HG03103 (cell line): ENCODE results near the gene NDUFB7.
"Not testable (repeated sequence)": the region's sequence is repeated elsewhere in the genome, so short reads cannot be mapped to it uniquely, and the experiment has no call there.

Experiments
- ATAC-seq: cut with Tn5 transposase; IDR thresholded peaks from one replicate; pipeline ENCODE4 v1.9.1; 2021; ENCODE audit warnings: low read depth; ENCODE audit not compliant: unreplicated experiment

The NDUFB7 gene

DNA sequence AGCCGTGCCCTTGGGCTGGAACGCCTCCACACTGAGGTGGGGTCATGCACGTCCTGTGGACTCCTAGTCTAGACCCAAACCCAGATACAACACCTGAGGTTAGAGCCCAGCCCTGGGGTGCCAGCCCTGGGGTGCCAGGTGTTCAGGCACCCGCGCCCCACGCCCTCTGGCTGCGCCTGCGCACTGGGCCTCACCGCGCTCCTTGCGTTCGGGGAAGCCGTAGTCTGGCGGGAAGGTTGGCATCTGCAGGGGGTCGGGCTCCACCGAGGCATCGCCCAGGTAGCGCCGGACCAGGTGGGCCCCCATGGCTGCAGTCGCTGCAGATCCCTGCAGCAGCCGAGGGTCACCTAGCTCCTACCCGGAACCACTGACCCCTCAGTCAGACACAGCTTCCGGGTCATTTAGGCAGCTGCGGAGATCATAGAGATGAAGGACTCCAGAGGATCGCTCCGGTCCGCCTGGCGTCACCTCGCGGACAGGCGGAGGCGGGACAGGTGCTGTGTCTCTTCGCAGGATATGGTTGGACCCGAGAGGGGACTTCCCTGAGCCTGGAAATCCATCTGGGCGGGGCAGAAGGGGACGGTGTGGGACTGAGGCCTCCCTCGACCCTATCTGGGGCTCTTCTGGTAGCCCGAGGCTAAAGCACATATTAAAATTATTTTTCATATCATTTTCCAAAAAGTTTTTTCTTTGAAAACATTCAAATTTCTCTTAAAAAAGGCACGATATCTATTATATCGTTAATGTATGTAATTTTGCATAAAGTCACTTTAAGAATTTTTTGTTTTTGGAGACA, at the start of gene NDUFB7:
Gene NDUFB7, minus strand, starts transcription at position 372 of the 796 bp plus-strand sequence. Its CDS starts 66 bp downstream, at position 306.
- peak; percentile 57 for ATAC-seq

DNA sequence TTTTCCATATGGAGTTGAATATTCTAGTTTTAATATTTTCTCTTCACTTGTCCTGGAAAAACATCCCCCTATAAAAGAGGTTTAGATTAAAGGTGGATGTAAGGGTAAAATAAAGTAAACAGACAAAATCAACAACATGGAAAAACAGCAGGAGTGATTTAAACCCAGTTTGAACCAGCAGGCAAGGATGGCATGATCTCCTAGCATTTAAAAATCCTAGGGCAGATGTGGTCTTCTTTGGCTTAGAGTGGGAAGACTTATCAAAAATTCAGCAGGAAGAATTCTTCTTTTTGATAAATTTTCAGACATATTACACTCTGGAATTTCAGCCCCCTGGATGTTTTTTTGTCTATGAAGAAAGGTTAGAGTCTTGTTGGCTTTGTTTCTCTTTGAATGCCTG, 47.5 kb upstream of the NDUFB7 start:
- ATAC-seq = no peak

- no peak for ATAC-seq
Observed at GRCh38 chr19:14616407-14616806, 44.5 kb upstream of the NDUFB7 start.

- no peak for ATAC-seq
Observed at GRCh38 chr19:14615623-14616022, 43.8 kb upstream of the NDUFB7 start.

DNA sequence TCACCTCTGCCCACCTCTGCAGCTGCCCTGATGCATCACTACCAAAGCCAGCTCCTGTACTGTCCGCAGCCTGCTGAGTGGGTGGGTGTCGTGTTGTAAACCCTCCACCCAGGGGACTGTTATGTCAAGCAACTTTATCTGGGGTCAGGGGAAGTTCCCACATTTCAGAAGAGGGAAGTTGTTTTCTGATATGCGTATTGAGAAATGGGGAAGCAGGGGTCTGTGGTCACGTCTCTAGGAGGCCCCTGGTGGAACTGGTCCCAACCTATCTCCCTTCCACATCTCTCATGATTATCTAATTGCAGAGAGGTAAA, 42.2 kb upstream of the NDUFB7 start:
- no peak for ATAC-seq

GRCh38 chr19:14613399-14614098, 41.7 kb upstream of the NDUFB7 start:
- not testable (repeated sequence) for ATAC-seq

GRCh38 chr19:14612657-14613056, 40.8 kb upstream of the NDUFB7 start:
- no peak for ATAC-seq

DNA sequence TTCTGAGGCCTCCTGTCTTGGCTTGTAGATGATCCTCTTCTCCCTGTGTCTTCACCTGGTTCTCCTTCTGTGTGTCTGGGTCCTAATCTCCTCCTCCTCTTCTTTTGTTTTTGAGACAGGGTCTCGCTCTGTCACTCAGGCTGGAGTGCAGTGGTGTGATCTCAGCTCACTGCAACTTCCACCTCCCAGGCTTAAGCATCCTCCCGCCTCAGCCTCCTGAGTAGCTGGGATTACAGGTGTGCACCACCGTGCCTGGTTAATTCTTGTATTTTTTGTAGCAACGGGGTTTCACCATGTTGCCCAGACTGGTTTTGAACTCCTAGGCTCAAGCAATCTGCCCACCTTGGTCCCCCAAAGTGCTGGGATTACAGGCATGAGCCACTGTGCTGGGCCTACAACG, 40.4 kb upstream of the NDUFB7 start:
- not testable (repeated sequence) for ATAC-seq

DNA sequence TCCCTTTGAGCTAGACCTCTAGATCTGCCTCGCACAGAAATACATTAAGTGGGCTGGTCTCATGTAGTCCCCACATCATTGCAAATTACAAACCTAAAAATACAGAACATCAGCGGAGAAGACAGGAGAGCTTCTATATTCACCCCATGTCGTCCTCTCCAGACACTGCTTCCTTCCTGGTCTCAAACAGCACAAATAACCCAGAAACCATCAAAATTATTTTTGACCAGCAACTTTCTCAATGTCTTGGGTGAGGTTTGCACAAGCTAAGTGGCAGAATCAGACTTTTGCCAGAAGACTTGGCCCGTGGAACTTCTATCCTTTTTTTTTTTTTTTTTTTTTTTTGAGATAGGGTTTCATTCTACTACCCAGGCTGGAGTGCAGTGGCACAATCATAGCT, 39.2 kb upstream of the NDUFB7 start:
- no peak for ATAC-seq

GRCh38 chr19:14606627-14607026, 34.8 kb upstream of the NDUFB7 start:
- no peak for ATAC-seq

GRCh38 chr19:14603990-14604387, 32.1 kb upstream of the NDUFB7 start:
- peak; percentile 56 for ATAC-seq

DNA sequence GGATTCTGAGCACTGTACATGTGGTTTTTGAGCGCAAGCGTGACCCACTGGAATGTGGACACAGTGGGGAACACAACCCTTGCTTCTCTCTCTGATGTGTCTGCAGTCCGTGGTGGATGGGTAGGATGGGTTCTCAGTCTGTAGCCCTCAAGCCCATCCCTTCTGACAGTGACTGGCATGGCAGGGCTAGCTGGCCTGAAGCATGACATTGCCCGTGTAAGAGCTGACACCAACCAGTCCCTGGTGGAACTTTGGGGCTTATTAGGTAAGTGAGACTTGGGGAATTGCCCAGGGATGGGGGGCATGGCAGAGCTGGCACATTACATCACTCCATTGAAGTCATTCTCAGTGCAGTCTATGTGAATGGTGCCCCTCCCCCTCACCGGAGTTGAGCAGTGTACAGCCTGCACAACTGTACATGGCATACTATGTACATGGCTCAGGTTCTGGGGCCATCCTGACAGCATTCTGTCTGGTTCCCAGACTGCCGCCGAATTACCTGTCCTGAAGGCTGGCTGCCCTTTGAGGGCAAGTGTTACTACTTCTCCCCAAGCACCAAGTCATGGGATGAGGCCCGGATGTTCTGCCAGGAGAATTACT, 27.8 kb upstream of the NDUFB7 start:
- no peak for ATAC-seq

DNA sequence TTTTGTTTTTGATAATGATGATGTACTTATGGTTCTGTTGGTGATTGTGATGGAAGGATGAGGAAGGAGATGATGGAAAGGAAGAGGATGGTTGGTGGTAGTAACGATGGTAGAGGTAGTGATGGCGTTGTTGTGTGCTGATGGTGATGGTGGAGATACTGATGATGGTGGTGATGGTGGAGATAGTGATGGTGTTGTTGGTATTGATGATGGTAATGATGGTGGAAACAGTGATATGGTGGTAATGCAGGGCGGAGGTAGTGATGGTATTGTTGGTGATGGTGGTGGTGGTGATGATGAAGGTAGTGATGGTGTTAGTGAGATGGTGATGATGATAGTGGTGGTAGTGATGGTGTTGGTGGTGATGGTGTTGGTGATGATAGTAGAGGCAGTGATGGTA, 23.7 kb upstream of the NDUFB7 start:
- ATAC-seq = no peak

- ATAC-seq = not testable (repeated sequence)
Observed at GRCh38 chr19:14589433-14589832, 17.6 kb upstream of the NDUFB7 start.

DNA sequence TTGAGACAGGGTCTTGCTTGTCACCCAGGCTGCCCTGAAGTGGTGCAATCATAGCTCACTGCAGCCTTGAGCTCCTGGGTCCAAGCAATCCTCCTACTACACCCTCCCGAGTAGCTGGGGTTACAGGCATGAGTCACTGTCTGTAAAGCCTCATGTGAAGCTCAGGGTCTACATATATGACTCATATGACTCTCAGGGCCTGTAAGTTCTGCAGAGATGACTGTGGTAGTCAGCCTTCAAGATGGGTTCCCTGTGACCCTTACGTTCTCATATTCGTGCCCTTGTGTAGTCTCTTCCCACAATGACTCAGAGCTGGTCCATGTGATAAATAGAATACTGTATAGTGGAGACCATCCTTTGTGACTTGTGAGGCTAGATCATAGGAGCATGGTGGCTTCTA, 13.3 kb upstream of the NDUFB7 start:
- peak; percentile 45 for ATAC-seq

DNA sequence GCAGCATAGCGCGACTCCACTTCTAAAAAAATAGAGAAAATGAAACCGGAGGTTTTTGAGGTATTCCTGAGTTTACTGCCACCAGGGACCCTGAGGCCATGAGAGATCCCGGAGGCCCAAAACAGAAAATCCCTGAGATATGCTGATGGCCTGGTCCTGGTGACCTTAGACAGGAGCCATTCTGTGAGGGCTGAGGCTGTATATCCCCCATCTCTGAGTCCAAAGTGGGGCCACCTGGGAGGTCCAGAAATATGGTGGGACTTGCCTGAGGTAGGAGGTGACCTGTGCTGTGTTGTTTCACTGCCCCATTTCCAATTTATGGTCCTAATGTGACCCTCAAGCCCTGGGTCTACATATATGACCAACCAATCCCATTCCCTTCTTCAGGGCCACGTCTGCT, 12.5 kb upstream of the NDUFB7 start:
- ATAC-seq = not testable (repeated sequence)

DNA sequence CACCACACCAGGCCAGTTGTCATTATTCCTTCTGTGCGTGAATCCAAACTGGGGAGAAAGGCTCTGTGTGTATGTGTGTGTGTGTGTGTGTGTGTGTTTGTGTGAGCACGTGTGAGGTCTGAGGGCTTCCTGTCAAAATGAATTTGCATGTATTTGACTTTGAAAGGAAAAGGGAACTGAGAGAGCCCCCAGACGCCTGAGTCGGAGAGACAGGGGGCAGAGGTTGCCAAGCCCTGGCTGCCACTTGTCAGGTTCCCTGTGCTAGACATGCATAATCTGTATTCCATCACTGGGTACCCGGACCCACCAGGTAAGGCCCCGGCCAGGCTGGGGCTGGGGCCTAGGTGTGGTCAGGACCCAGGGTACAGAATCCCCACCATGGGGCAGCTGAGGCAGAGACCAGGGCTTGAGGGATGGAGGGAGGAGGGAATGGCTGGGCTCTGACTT, 11.1 kb upstream of the NDUFB7 start, which contains the start of gene CLEC17A:
Gene CLEC17A, plus strand, starts transcription at position 191 of the 447 bp plus-strand sequence. Its CDS starts 77 bp downstream, at position 268.
- no peak for ATAC-seq

GRCh38 chr19:14580623-14581237, 8.9 kb upstream of the NDUFB7 start:
- no peak for ATAC-seq

GRCh38 chr19:14577885-14578427, 6.1 kb upstream of the NDUFB7 start:
- no peak for ATAC-seq

- ATAC-seq = no peak
Observed at GRCh38 chr19:14577264-14577663, 5.4 kb upstream of the NDUFB7 start.

DNA sequence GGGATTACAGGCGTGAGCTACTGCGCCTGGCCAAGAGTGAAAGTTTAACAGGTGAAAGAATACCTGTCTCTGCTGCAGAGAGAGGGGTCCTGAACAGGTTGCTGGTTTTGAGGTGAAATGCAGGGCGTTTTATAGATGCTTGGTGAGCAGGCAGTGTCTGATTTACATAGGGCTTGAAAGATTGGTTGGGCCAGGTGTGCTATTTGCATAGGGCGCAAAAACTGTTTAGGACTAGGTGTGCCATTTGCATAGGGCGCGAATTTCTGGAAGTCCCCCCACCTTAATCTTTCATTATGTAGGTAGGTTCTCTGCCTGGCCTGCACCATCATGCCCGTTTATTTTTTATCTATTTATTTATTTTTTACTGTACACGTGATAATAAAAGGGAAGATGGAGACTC, 4.5 kb upstream of the NDUFB7 start:
- ATAC-seq = no peak
